ENCODE results near the gene GALM.

DNA sequence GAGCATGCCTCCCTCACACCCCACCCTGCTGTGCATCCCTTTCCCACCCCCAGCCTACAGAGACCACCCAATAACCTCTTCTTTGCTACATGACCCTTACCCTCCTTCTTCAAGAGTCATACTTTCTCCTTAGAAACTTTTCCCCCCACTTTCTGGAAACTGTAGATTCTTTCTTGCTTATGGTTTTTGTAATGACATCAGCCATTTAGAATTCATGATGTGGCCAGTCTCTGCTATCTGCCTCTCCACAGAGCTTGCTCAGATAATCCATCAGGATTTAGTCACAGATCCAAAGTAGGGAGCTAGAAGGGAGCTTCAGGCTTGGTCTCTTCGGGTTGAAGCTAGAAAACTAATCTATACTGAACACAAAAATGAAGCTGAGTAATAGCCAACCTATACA lies 36.5 kb downstream of the GALM start:
- TF ChIP-seq, protein P1, sequence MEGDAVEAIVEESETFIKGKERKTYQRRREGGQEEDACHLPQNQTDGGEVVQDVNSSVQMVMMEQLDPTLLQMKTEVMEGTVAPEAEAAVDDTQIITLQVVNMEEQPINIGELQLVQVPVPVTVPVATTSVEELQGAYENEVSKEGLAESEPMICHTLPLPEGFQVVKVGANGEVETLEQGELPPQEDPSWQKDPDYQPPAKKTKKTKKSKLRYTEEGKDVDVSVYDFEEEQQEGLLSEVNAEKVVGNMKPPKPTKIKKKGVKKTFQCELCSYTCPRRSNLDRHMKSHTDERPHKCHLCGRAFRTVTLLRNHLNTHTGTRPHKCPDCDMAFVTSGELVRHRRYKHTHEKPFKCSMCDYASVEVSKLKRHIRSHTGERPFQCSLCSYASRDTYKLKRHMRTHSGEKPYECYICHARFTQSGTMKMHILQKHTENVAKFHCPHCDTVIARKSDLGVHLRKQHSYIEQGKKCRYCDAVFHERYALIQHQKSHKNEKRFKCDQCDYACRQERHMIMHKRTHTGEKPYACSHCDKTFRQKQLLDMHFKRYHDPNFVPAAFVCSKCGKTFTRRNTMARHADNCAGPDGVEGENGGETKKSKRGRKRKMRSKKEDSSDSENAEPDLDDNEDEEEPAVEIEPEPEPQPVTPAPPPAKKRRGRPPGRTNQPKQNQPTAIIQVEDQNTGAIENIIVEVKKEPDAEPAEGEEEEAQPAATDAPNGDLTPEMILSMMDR (IDR thresholded peaks at IDR 0.05): no peak
- TF ChIP-seq POLR2A (IDR thresholded peaks at IDR 0.05): no peak

Data from right lobe of liver (tissue), 4 donors.